Measurements from ENCODE around the gene TCF4. TPM values are rescaled to one million over a fixed set of nuclear protein-coding genes. Genes with fewer than 3 reads are reported as not detected.

The TCF4 gene
- total and polyA plus RNA-seq, 2 of the 13 experiments (the other 11 are each of a cell fraction or from before 2014, with no cell fraction given): not detected

DNA sequence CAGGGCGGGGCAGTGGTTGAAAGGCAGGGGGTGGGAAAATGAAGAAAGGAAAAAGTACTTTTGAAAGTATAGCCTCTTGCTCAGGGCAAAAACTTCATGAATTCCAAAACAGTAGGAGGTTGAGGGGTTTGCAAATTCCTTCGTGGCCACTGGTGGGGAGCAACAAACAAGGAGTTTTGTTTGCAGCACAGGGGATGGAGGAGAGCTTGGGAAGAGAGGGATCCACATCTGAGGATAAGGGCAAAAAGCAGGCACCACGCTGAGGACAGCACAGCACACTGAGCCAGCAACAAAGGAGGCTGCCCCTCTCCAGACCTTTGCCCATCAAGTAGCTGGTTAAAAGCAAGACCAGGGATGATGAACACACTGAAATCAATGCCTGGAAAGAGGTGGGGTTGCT lies 148.9 kb downstream of the TCF4 start (continued):
- TF ChIP-seq, protein P1, sequence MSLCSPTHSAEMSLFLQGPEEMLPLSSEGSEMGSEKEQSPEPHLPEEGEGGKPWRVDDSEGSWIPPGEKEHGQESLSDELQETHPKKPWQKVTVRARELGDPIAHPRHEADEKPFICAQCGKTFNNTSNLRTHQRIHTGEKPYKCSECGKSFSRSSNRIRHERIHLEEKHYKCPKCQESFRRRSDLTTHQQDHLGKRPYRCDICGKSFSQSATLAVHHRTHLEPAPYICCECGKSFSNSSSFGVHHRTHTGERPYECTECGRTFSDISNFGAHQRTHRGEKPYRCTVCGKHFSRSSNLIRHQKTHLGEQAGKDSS (CRISPR knock-in tag; IDR thresholded peaks at IDR 0.05; ENCODE audit: borderline replicate concordance, low read depth): no peak
- TF ChIP-seq GABPA (IDR thresholded peaks at IDR 0.05; ENCODE audit: low read depth, low read length) (no peak), GABPA (CRISPR knock-in tag; IDR thresholded peaks at IDR 0.05; ENCODE audit: low read depth) (no peak), NBN (conservative IDR thresholded peaks at IDR 0.05) (no peak), PAWR (CRISPR knock-in tag; IDR thresholded peaks at IDR 0.05; ENCODE audit: borderline replicate concordance) (no peak), ZFP62 (CRISPR knock-in tag; IDR thresholded peaks at IDR 0.05) (no peak), FOXC1 (CRISPR knock-in tag; IDR thresholded peaks at IDR 0.05; ENCODE audit: borderline replicate concordance) (no peak)

DNA sequence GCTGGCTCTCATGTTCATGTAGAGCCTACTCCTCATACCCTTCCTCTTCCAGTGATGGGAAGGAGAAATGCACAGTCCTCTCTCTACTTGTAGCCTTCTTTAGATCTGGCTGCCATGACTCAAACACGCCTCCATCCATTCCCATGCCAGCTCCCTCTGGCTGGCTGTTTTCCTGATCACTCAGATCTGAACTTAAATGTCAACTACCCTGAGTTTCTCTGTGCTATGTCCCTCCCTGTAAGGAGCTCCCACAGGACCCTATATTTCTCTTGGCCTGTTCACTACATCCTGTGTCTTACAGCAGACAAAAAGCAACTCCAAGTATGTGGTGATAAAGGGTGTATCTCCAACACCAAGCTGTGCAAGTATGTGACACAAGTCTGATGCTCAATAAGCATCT lies 152.4 kb downstream of the TCF4 start:
- ATAC-seq (no peak), FAIRE-seq (no peak), DNase-seq (ENCODE audit: low spot score) (no peak)
- no peaks in the 10 kb centered on the region for H3K9me3 ChIP-seq (ENCODE audit: low read length)
- BruUV-seq (replicated peaks): no TSS peak
- H3K4me1 ChIP-seq (ENCODE audit: insufficient read depth, low read length): no peaks in the 10 kb centered on the region
- H3K27me3 ChIP-seq (ENCODE audit: control insufficient read depth in 1 of 2, insufficient read depth in 2 of 2, low read length in 2 of 2): no peaks in the 10 kb centered on the region
- no peaks in the 10 kb centered on the region for H3K79me2 ChIP-seq (ENCODE audit: insufficient read depth, low read length)
- H4K20me1 ChIP-seq (ENCODE audit: insufficient read depth, low read length): no peaks in the 10 kb centered on the region
- H3K27ac ChIP-seq (ENCODE audit: extremely low read length, insufficient read depth, low read length): no peak overlapping the region
- H3K36me3 ChIP-seq (replicated peaks in 1 of 2; ENCODE audit: control insufficient read depth in 1 of 2, insufficient read depth in 2 of 2, low read length in 2 of 2): no peaks in the 10 kb centered on the region
- intact Hi-C loops (cut with micrococcal nuclease; ENCODE audit: unreplicated experiment): no loop called here
- ChIA-PET POLR2A (no interaction called here), CTCF (ENCODE audit: low intra/inter-chr PET ratio, low total read pairs) (no interaction called here)
- WGBS (ENCODE audit: low lambda C conversion rate): 0% methylated on average over 1 of the region's 1 CpG
- no peak overlapping the region for H2AFZ ChIP-seq (ENCODE audit: low read length)
- no peak overlapping the region for H3K4me2 ChIP-seq (ENCODE audit: low read depth, low read length)
- in situ Hi-C loops (cut with HindIII; ENCODE audit: extremely low pct_ligation_motif_present, low pct_unique_long_range_greater_than_20kb): no loop called here
- H3K9ac ChIP-seq (ENCODE audit: insufficient read depth, low read depth, low read length): no peak overlapping the region
- no peak overlapping the region for H3K4me3 ChIP-seq (replicated peaks in 1 of 3; ENCODE audit: insufficient read depth in 1 of 3, low read depth in 2 of 3, low read length in 3 of 3)
- no peak for TF ChIP-seq KDM6A (CRISPR knock-in tag; IDR thresholded peaks at IDR 0.05; ENCODE audit: low read depth)
- no peak for TF ChIP-seq MEIS1 (CRISPR knock-in tag; IDR thresholded peaks at IDR 0.05; ENCODE audit: borderline replicate concordance)
- no peak for TF ChIP-seq ZFP1 (CRISPR knock-in tag; IDR thresholded peaks at IDR 0.05)
- TF ChIP-seq SUZ12 (IDR thresholded peaks at IDR 0.05; ENCODE audit: low read depth, low read length): no peak
- TF ChIP-seq, protein P2, sequence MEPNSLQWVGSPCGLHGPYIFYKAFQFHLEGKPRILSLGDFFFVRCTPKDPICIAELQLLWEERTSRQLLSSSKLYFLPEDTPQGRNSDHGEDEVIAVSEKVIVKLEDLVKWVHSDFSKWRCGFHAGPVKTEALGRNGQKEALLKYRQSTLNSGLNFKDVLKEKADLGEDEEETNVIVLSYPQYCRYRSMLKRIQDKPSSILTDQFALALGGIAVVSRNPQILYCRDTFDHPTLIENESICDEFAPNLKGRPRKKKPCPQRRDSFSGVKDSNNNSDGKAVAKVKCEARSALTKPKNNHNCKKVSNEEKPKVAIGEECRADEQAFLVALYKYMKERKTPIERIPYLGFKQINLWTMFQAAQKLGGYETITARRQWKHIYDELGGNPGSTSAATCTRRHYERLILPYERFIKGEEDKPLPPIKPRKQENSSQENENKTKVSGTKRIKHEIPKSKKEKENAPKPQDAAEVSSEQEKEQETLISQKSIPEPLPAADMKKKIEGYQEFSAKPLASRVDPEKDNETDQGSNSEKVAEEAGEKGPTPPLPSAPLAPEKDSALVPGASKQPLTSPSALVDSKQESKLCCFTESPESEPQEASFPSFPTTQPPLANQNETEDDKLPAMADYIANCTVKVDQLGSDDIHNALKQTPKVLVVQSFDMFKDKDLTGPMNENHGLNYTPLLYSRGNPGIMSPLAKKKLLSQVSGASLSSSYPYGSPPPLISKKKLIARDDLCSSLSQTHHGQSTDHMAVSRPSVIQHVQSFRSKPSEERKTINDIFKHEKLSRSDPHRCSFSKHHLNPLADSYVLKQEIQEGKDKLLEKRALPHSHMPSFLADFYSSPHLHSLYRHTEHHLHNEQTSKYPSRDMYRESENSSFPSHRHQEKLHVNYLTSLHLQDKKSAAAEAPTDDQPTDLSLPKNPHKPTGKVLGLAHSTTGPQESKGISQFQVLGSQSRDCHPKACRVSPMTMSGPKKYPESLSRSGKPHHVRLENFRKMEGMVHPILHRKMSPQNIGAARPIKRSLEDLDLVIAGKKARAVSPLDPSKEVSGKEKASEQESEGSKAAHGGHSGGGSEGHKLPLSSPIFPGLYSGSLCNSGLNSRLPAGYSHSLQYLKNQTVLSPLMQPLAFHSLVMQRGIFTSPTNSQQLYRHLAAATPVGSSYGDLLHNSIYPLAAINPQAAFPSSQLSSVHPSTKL (CRISPR knock-in tag; IDR thresholded peaks at IDR 0.05): no peak
- TF ChIP-seq, protein P3, sequence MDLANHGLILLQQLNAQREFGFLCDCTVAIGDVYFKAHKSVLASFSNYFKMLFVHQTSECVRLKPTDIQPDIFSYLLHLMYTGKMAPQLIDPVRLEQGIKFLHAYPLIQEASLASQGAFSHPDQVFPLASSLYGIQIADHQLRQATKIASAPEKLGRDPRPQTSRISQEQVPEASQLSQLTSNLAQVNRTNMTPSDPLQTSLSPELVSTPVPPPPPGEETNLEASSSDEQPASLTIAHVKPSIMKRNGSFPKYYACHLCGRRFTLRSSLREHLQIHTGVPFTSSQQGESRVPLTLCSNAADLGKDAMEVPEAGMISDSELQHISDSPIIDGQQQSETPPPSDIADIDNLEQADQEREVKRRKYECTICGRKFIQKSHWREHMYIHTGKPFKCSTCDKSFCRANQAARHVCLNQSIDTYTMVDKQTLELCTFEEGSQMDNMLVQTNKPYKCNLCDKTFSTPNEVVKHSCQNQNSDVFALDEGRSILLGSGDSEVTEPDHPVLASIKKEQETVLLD (CRISPR knock-in tag; IDR thresholded peaks at IDR 0.05; ENCODE audit: low read depth): no peak
- no peak for TF ChIP-seq PAF1 (CRISPR knock-in tag; IDR thresholded peaks at IDR 0.05)
- TF ChIP-seq ZFY (CRISPR knock-in tag; IDR thresholded peaks at IDR 0.05): no peak
- TF ChIP-seq TP53 (CRISPR knock-in tag; conservative IDR thresholded peaks at IDR 0.05): no peak
- no peak for TF ChIP-seq ZMYM2 (CRISPR knock-in tag; IDR thresholded peaks at IDR 0.05)
- no peak for TF ChIP-seq SATB2 (CRISPR knock-in tag; IDR thresholded peaks at IDR 0.05)
- no peak for TF ChIP-seq TEAD3 (CRISPR knock-in tag; optimal IDR thresholded peaks at IDR 0.05; ENCODE audit: borderline replicate concordance)
- TF ChIP-seq GATA4 (IDR thresholded peaks at IDR 0.05; ENCODE audit: borderline replicate concordance, low read depth): no peak

Measured in HepG2 (cell line).